Chondrocyte (in vitro differentiated cells): ENCODE measurements around the gene ALK. TPM values are rescaled to one million over a fixed set of nuclear protein-coding genes. Genes with fewer than 3 reads are reported as not detected.

Experiments used
- DNase-seq: peaks from one replicate; pipeline ENCODE4 v3.0.0; 2021; ENCODE audit warnings: mixed read lengths, low spot score
- H3K27ac Mint-ChIP-seq: one replicate; pipeline ENCODE4 v1.8.0; 2021; ENCODE audit warnings: mild to moderate bottlenecking, moderate library complexity, mixed read lengths; ENCODE audit not compliant: unreplicated experiment
- H3K27me3 Mint-ChIP-seq: 2 replicates; pipeline ENCODE4 v1.8.0; 2021; ENCODE audit warnings: low read depth, mixed read lengths
- H3K36me3 Mint-ChIP-seq: 2 replicates; pipeline ENCODE4 v1.8.0; 2021; ENCODE audit warnings: low read depth, mixed read lengths
- H3K4me1 Mint-ChIP-seq: 2 replicates; pipeline ENCODE4 v1.8.0; 2021; ENCODE audit warnings: low read depth, mild to moderate bottlenecking, mixed read lengths
- H3K4me3 Mint-ChIP-seq: one replicate; pipeline ENCODE4 v1.8.0; 2021; ENCODE audit warnings: mild to moderate bottlenecking, moderate library complexity, mixed read lengths; ENCODE audit not compliant: unreplicated experiment
- H3K9me3 Mint-ChIP-seq: 2 replicates; pipeline ENCODE4 v1.8.0; 2021; ENCODE audit warnings: low read depth, mixed read lengths
- total RNA-seq: library from RNA; stranded (reverse); gene quantifications from 3 replicates; pipeline ENCODE4 v1.2.1, GENCODE V29; 2021
- TF ChIP-seq, protein P1 (sequence below): fragments of 200-600 bp; sonication (generic); IDR thresholded peaks from 2 replicates; pipeline ENCODE4 v1.5.0; 2021; ENCODE audit warnings: antibody characterized with exemption, mild to moderate bottlenecking, moderate library complexity

ALK gene
- total RNA-seq, 1 donor from 2014 or later, result 0.07 TPM

DNA sequence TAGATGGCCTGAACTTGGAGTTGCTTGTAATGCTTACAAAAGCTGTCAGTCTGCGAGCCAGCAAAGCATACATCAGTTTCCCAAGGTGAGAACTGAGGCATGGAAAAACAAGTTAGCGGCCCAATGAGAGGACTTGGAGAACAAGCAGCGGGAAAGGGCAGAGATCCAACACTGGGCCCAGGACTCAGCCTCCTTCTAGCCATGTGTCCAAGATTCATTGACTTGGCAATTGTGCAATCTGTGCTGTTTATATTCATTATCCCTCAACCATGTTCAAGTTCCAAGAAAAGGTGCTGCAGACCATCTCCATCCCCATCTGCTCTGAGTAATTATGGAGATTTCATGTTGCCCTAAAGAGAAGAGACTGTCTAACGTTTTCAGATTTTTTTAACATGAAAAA is 187.4 kb downstream of the ALK start:
- DNase-seq, result no peak
- Mint-ChIP-seq H3K36me3 (no peaks in the 10 kb centered on the region), H3K4me3 (no peak overlapping the region), H3K9me3 (no peaks in the 10 kb centered on the region), H3K27ac (no peak overlapping the region), H3K27me3 (peaks cover 9% of the 10 kb centered on the region), H3K4me1 (no peaks in the 10 kb centered on the region)
- TF ChIP-seq, protein P1, sequence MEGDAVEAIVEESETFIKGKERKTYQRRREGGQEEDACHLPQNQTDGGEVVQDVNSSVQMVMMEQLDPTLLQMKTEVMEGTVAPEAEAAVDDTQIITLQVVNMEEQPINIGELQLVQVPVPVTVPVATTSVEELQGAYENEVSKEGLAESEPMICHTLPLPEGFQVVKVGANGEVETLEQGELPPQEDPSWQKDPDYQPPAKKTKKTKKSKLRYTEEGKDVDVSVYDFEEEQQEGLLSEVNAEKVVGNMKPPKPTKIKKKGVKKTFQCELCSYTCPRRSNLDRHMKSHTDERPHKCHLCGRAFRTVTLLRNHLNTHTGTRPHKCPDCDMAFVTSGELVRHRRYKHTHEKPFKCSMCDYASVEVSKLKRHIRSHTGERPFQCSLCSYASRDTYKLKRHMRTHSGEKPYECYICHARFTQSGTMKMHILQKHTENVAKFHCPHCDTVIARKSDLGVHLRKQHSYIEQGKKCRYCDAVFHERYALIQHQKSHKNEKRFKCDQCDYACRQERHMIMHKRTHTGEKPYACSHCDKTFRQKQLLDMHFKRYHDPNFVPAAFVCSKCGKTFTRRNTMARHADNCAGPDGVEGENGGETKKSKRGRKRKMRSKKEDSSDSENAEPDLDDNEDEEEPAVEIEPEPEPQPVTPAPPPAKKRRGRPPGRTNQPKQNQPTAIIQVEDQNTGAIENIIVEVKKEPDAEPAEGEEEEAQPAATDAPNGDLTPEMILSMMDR, result no peak

DNA sequence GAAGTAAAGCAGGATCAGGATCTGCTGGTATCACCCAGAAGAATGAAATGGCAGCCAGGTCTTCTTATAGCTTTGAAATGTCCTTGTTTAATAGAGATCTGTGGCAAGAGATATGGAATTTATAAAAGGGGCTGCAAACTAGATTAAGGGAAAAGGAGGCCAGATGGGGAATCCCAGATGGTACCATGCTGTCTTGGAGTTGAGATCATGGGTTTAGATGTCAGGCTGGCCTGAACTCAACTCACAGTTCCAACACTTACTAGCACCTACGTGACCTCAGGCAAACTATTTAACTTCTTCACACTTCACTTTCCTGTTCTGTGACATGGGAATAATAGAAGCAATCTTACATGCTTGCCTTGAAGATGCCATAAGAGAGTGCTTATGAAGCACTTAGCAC is 188.2 kb downstream of the ALK start:
- TF ChIP-seq, protein P1, result no peak
- Mint-ChIP-seq H3K4me3 (no peak overlapping the region), H3K27ac (no peak overlapping the region), H3K9me3 (no peaks in the 10 kb centered on the region), H3K4me1 (no peaks in the 10 kb centered on the region), H3K36me3 (no peaks in the 10 kb centered on the region), H3K27me3 (peaks cover 8% of the 10 kb centered on the region)
- DNase-seq, result no peak

DNA sequence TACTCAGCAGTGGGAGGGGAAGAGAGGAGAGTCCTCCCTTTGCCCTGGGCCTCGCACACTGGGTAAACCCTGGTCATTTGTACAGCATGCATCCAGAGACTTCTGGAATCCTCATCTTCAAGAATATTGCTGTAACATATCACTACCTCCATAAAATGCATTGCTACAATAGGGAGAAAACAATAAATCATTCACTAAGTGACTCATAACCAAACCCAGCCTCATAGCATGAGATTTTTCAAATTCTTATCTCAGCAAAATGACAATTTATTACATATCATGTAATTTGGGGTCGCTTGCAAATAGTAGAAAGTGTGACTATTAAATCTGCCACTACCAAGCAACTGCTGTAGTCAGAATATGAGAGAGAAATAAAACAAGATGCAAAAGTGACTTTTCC is 189.4 kb downstream of the ALK start:
- Mint-ChIP-seq H3K4me1 (no peaks in the 10 kb centered on the region), H3K36me3 (no peaks in the 10 kb centered on the region), H3K4me3 (no peak overlapping the region), H3K9me3 (no peaks in the 10 kb centered on the region), H3K27ac (no peak overlapping the region), H3K27me3 (peaks cover 8% of the 10 kb centered on the region)
- TF ChIP-seq, protein P1, result no peak
- DNase-seq, result no peak

DNA sequence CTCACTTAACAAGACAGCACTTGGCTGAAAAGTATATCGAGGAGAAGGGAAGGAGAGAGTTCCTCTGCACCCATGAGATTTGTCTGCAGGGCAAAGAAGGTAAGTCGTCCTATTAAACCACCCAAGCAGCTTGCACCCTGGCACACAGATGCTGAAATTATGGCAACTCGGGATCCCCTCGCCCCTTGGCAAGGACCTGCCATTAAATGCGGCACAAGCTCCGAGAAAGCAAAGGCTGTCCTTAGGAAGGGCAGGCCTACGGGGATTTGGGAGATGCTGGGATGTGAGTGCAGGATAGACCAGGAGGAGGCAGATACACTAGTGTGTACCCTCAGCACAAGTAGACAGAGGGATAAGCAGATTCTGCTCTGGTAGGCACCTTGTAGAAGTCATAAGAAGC is 191.5 kb downstream of the ALK start:
- peaks cover 8% of the 10 kb centered on the region for H3K27me3 Mint-ChIP-seq
- H3K4me1 Mint-ChIP-seq, result no peaks in the 10 kb centered on the region
- H3K27ac Mint-ChIP-seq, result no peak overlapping the region
- TF ChIP-seq, protein P1, result no peak
- no peaks in the 10 kb centered on the region for H3K36me3 Mint-ChIP-seq
- DNase-seq, result no peak
- H3K9me3 Mint-ChIP-seq, result no peaks in the 10 kb centered on the region
- H3K4me3 Mint-ChIP-seq, result no peak overlapping the region

DNA sequence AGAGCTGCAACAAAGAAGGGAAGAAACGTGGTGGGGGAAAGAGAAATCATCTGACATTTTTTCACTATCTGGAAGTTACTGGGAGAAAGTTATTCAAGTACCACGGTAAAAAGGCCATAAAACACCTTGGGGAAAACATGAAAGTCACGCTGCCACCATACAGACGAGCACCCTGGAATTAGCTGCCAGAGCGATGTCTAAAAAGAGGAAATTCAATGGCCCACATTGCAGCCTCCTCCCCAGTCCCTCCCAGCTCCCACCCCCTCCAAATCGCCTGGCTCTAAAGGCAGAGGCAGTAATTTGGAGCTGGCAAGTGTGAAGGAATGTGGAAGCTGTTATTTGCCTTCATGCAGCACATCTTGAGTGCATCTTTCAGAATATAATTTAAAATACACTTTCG is 192.0 kb downstream of the ALK start:
- Mint-ChIP-seq H3K9me3 (no peaks in the 10 kb centered on the region), H3K27me3 (peaks cover 10% of the 10 kb centered on the region), H3K4me3 (no peak overlapping the region), H3K27ac (no peak overlapping the region), H3K4me1 (no peaks in the 10 kb centered on the region), H3K36me3 (no peaks in the 10 kb centered on the region)
- TF ChIP-seq, protein P1, result no peak
- DNase-seq, result no peak
